ENCODE measurements around the gene ATP1A1.

The ATP1A1 gene

GRCh38 chr1:116445534-116445933 is 72.5 kb downstream of the ATP1A1 start:
- FAIRE-seq (no peak), DNase-seq (ENCODE audit: insufficient read length, low spot score) (no peak)
- no peak for TF ChIP-seq CTCF (IDR thresholded peaks at IDR 0.05; ENCODE audit: insufficient read depth, missing control alignments)

GRCh38 chr1:116446686-116447085 is 73.6 kb downstream of the ATP1A1 start:
- no peak for TF ChIP-seq CTCF (IDR thresholded peaks at IDR 0.05; ENCODE audit: insufficient read depth, missing control alignments)
- no peak for DNase-seq (ENCODE audit: insufficient read length, low spot score)
- FAIRE-seq: no peak

- FAIRE-seq: no peak
- no peak for DNase-seq (ENCODE audit: insufficient read length, low spot score)
- TF ChIP-seq CTCF (IDR thresholded peaks at IDR 0.05; ENCODE audit: insufficient read depth, missing control alignments): no peak
Observed at GRCh38 chr1:116448785-116449385, 75.8 kb downstream of the ATP1A1 start.

- FAIRE-seq (no peak), DNase-seq (ENCODE audit: insufficient read length, low spot score) (no peak)
- no peak for TF ChIP-seq CTCF (IDR thresholded peaks at IDR 0.05; ENCODE audit: insufficient read depth, missing control alignments)
Observed at GRCh38 chr1:116449578-116449977, 76.5 kb downstream of the ATP1A1 start.

- no peak for DNase-seq (ENCODE audit: insufficient read length, low spot score)
- TF ChIP-seq CTCF (IDR thresholded peaks at IDR 0.05; ENCODE audit: insufficient read depth, missing control alignments): no peak
- no peak for FAIRE-seq
Observed at GRCh38 chr1:116451702-116452101, 78.7 kb downstream of the ATP1A1 start.

GRCh38 chr1:116453481-116453880 is 80.4 kb downstream of the ATP1A1 start:
- no peak for DNase-seq (ENCODE audit: insufficient read length, low spot score)
- TF ChIP-seq CTCF (IDR thresholded peaks at IDR 0.05; ENCODE audit: insufficient read depth, missing control alignments): no peak
- FAIRE-seq: no peak

GRCh38 chr1:116453906-116454305 is 80.9 kb downstream of the ATP1A1 start:
- no peak for FAIRE-seq
- DNase-seq (ENCODE audit: insufficient read length, low spot score): no peak
- no peak for TF ChIP-seq CTCF (IDR thresholded peaks at IDR 0.05; ENCODE audit: insufficient read depth, missing control alignments)
